Stimulated activated CD8-positive, alpha-beta memory T cell treated with anti-CD3 and anti-CD28 coated beads, Interleukin-4, amount 100 ng/mL, for 1 hour (primary cell): ENCODE results near the gene UNCX.
"Not testable (repeated sequence)": the region's sequence is repeated elsewhere in the genome, so short reads cannot be mapped to it uniquely, and the experiment has no call there.

Experiments used
- DNase-seq, 2 donors: peaks; one replicate each; pipeline ENCODE4 v3.0.0-alpha.2; 2020; ENCODE audit warnings: low read depth in 2 of 2, low spot score in 1 of 2

UNCX gene

DNA sequence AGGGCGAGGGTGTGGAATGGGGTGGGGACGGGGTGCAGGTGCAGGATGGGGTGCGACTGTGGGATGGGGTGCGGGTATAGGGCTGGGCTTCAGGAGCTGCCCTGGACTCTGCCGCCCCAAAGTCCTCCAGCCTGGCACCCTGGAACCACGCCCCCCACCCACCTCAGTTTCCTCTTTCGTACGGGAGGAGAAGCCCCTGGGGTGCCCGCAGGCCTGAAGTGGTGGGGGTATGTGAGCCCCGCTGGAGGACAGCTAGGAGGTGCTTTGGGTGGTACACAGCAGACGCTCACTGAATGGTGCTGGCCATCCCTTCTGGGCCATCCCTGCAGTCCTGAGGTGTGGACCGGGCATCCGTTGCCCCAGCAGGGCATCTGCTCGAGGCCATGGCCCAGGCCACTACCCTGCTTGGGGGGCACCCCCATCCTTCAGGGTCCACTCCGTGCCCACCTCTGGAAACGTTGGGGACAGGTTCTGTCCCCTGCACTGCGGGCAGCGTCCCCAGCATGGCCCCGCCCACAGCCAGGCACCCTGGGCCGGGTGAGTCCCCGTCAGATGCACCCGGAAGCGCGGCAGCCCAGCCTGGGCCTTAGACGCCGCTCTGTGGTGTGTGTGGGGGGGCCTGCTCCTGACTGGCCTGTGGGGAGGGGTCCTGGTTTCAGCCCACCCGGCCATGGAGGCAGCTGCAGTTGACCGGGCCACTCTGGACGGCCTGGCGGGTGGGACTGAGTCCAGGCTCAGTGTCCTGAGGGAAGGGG, 41.6 kb downstream of the UNCX start:
- no peak for DNase-seq

DNA sequence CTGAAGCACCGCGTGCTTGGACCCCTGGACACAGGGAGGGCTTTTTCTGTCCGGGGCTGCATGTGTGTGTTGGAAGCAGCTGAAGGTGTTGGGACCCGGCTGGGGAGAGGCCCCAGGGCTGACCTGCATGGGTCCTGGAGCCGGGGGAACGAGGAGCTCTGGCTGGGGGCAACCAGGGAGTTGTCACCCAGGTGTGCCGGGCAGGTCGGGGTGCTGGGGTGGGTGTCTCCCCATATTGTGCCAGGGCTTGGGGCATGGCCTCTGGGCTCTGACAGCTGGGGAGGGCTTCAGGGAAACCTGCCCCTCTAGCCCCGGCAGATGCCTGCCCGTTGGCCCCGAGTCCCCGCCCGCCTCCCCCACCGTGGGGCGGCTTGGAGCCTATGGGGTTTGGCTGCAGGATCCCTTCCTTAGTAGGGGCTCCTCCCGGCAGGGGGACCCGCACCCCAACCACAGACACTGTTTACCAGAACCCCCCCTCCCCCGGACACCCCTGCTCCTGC, 42.3 kb downstream of the UNCX start:
- DNase-seq, result no peak

DNA sequence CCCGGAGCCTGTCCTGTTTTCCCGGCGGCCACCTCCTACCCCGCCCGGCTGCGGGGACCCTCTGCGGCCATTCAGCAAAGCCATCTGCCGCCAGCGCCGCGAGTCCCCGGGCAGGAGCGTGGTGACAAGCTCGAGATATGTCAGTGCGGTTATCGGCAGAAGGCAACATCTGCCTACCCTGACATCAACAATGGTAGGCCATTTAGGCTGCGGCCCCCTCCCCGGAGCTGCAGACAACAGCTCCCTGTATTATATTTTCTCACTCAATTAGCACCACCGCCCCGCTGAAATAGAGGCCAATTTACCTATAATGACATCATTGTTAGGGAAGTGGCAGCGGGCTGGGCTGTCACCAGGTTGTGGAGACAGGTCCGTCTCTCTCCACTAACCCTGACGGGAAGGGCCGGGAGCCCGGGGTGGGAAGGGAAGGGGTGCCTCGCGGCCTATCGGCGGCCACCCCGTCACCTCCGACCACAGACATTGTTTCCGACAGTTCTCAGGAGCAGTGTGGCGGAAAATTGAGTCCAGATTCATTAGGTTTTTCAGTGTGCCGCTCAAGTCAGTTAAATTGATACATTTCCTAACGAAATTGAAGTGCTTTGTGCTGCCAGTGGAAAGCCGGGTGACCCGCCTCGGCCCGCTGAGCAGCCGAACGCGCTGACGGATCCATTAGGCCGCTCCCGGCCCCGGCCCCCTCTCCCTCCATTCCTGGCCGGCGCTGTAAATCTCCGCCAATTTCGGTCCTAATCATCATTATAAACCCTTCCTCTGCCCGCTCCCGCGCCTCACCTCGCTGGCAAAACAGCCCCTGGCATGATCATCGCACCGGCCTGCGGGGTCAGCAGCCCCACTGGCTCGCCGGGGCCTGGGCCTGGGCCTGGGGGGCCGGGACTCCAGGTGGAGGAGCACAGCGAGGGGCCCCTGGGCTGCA, 43.0 kb downstream of the UNCX start:
- DNase-seq, result no peak

DNA sequence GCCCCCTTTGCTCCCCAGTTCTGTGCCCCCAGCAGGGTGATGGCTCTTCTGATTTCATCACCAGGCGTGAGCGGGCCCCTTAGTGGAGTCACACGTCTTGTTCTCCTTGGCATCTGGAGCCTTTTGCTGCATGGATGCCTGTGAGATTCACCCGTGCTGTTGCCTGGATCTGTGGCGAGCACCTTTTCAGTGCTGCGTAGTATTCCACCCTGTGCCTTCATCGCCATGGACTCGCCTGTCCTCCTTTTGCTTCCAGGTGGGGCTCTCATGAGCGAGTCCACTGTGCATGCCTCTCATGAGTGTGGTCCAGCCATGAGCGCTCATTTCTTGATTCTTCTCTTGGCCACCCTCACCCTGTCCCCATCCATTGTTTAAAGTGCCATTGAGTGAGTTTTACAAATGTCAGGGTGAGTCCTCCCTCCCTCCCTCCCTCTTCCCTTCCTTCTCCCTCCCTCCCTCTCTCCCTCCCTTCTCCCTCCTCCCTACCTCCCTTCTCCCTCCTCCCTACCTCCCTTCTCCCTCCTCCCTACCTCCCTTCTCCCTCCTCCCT, 44.0 kb downstream of the UNCX start:
- DNase-seq, result no peak

DNA sequence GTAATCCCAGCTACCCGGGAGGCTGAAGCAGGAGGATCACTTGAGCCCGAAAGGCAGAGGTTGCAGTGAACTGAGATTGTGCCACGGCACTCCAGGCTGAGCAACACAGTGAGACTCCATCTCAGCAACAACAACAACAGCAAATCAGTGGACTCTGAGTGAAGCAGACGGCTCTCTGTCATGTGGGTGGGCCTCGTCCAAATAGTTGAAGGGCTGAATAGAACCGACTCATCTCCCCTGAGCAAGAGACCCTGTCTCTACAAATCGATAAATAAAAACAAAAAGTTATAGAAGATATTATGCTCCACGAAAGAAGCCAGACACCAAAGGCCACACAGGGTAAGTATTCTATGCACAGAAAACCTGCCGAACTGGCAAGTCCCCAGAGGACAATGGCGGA, 45.9 kb downstream of the UNCX start:
- DNase-seq, result no peak

GRCh38 chr7:1279041-1279440, 46.4 kb downstream of the UNCX start:
- DNase-seq, result no peak

DNA sequence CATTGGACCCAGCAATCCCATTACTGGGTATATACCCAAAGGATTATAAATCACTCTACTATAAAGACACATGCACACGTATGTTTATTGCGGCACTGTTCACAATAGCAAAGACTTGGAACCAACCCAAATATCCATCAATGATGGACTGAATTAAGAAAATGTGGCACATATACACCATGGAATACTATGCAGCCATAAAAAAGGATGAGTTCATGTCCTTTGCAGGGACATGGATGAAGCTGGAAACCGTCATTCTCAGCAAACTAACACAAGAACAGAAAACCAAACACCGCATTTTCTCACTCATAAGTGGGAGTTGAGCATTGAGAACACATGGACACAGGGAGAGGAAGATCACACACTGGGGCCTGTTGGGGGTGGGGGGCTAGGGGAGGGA, 47.2 kb downstream of the UNCX start:
- not testable (repeated sequence) for DNase-seq

DNA sequence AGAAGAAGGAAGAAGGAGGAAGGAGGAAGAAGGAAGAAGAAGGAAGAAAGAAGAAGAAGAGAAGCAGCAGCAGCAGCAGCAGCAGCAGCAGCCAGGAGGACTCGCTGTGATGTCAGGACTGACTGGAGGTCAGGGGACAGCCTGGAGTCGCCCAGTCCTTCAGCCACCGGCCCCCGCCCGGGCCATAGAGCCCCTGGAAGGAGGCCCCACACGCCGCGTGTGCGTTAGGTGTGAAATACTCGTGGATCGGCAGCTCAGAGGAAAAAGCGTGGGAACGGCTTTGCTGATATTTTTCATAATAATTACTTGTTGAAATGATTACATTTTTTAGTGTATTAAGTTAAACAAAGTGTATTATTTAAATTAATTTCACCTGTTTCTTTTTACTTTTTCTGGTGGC, 48.4 kb downstream of the UNCX start:
- no peak for DNase-seq

DNA sequence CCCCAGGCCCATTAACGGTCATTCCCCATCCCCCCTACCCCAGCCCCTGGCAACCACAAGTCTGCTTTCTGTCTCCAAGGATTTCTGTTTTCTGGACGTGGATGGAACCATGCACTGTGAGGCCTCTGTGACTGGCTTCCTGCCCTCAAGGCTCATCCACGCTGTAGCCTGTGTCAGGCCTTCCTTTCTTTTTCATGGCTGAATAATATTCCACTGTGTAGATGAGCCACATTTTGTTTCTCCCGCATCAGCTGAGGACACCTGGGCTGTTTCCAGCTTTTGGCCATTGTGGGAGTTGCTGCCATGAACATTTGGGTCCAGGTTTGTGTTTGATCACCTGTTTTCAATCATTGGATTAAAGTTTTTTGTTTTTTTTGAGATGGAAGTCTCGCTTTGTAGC, 50.0 kb downstream of the UNCX start:
- no peak for DNase-seq

- DNase-seq, result no peak
Observed at GRCh38 chr7:1283337-1283736, 50.7 kb downstream of the UNCX start.

DNA sequence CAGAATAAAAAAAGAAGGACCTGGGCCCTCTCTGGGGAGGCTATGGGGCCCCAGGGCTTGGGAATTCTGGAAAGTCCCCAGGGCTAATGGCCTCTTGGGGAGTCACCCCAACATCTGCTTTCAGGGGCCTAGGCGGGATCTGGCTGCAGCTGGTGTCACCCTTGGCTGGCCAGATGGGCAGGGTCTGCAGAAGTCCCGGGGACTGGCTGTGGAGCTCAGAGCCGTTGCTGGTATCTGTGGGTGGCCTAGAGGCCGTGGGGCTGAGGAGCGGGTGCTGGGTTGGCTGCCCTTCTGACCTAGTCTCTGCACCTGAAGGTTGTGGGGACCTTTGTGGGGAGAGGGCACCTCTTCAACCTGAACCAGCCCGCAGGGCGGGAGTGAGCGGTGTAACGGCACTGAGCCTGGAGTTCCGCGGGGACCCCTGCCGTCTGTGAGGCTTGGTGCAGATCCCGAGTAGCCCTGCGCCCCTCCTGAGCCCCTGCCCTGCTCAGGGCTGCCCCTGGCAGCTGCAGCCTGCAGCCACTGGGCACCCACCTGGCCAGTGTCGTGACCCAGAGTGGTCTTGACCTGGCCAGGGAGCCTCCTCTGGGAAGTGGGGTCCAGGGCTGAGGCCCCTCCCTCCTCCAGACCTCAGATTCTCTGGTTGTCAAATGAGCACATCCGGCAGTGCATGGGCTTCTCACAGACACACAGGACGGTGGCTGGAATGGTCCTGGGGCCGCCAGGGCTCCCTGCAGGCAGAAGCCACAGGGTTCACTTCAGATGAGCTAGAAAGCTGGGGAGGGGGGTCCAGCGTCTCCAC, 51.5 kb downstream of the UNCX start:
- no peak for DNase-seq

DNA sequence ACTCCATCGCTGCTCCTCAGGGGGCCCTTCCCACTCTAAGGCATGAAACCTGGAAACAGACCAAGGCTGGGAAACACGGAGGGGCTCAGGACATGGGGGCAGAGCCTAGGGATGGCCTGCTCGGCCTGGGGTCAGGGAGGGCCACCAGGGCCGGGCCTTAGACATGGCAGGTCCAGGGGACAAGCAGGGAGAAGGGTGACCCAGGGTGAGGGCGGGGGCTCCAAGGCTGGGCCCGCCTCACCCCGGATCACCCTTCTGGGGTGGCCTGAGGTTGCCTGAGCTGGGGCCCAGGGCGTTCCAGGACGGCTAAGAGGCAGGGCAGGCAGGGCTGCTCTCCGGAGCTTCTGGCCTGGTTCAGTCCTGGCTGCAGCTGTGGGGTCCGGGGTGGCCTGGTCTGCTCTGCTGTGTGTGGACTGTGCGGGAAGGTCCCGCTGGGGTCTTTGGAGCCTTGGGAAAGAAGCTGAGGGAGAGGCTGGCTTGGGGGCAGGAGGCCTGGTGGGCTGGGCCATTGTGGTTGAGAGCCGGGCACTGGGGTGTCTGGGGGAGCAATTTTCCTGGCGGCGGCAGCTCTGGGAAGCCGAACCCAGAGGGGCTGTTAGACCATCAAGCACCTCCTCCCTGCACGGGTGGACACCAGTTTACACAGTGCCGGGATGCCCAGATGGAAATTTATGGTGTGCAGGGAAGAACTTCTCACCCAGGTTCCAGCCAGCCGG, 52.2 kb downstream of the UNCX start:
- no peak for DNase-seq

GRCh38 chr7:1285556-1286301, 53.1 kb downstream of the UNCX start:
- no peak for DNase-seq
